Right forelimb (tissue), 1 donor: ENCODE data around the gene ASXL2.
"Not testable (repeated sequence)": the region's sequence is repeated elsewhere in the genome, so short reads cannot be mapped to it uniquely, and the experiment has no call there.

Source experiments
- DNase-seq: peaks from one replicate; pipeline ENCODE4 v3.0.0-alpha.2; 2018

Gene ASXL2

DNA sequence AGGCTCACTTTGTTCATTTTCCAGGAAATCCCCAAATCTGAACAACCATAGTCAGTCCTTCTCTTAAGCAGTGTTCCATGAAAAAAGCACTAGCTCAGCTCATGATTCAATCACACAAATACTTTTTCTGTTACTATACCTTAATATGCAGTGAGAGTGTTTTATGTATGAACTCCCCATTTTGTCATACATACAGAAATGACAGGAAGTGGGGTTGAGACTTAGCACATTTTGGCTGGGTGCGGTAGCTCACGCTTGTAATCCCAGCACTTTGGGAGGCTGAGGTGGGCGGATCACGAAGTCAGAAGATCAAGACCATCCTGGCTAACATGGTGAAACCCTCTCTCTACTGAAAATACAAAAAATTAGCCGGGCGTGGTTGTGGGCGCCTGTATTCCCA, 149.7 kb downstream of the ASXL2 start:
- DNase-seq: no peak

DNA sequence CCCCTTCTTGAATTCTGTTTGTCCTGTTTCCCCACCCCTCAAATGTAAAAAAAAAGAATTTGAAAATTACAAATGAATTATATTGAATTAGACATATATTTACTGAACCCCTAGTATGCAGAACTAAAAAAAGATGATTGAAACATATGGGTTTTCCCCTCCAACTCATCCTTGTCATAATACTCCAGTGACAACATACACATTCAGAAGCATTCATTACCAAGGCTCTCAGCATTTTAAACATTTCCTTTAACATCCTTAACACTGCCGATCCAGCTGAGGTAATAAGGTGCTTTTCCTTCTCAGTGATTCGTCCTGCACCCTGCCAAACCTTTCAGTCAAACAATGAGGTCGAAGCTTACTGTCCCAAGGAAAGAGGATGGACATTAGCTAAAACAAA, 151.8 kb downstream of the ASXL2 start:
- DNase-seq: no peak

- DNase-seq: no peak
Observed at GRCh38 chr2:25725877-25726276, 152.4 kb downstream of the ASXL2 start.

DNA sequence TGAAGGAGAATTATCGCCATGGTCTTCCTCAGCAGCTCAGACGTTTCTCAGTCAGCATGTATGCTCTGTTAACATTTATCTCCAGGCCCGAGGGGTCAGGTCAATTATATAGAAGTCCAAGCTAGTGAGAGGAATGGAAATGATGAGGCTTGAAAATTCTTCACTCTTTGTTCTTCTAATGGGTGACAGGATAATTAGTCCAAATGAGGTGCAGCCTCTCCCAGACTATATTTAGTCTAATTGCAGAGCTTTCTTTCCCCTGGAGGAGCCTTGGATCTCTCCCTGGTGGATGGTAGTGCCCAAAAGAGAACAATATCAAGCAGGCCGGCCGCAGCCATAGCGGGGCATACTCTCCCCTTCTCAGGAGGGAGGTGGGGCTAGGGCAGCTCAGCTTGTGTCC, 153.5 kb downstream of the ASXL2 start:
- DNase-seq: no peak

GRCh38 chr2:25722224-25722623, 156.1 kb downstream of the ASXL2 start:
- DNase-seq: no peak

- no peak for DNase-seq
Observed at GRCh38 chr2:25720575-25720974, 157.7 kb downstream of the ASXL2 start.

GRCh38 chr2:25714740-25715139, 163.5 kb downstream of the ASXL2 start:
- DNase-seq: no peak

- DNase-seq: no peak
Observed at GRCh38 chr2:25712455-25712854, 165.8 kb downstream of the ASXL2 start.

- DNase-seq: no peak
Observed at GRCh38 chr2:25711675-25712354, 166.5 kb downstream of the ASXL2 start.

- no peak for DNase-seq
Observed at GRCh38 chr2:25710750-25711149, 167.5 kb downstream of the ASXL2 start.

GRCh38 chr2:25709349-25709748, 168.9 kb downstream of the ASXL2 start:
- DNase-seq: no peak

DNA sequence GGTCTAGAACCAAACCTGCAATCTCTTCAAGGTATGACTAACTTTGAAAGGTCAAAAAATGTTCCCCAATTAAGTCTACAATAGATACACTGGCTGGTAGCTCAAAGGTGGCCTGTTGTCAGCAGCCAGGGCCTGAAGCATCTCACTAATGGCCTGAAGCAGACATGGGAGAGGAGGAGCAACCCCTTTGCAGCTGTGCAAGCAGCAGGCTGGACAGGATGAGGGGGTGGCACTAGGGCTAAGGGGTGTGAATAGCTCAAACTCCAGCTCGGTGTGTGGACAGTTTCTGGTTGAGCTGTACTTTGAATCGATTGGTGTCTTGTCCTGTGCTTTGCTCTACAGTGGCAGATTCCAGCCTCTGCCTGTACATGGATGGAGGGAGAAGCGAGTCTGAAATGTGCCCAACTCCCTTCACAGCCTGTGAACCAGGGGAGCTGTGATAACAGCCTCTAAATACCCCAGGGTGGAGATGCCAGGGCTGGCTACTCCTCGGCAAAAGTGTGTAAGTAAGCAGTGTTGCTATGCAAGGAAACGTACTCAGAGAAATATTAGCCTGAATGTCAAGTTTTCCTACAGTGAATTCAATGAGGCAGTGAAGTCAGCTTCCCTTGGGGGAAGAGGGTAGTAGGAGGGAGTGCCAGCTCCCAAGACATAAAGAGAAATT, 170.2 kb downstream of the ASXL2 start:
- no peak for DNase-seq

- DNase-seq: not testable (repeated sequence)
Observed at GRCh38 chr2:25705575-25705974, 172.7 kb downstream of the ASXL2 start.

DNA sequence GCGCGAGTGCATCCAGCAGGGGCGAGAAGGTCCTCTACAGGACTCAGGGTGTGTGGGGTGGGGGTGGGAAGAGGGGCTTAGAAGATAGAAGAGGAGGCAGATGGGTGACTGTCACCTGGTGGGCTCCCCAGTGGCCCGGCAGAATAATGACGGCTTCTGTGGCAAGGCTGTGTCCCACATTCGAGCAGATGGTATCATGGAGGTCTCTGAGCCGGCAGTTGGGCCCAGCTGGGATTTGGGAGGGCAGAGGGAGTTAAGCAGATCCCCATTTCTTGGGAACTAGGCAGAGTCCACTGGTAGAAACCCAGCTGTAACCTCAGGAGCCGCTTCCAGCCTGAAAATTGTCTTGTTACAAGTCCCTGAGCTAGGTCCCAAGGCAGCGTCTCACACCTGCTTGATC, 176.5 kb downstream of the ASXL2 start:
- no peak for DNase-seq

- no peak for DNase-seq
Observed at GRCh38 chr2:25700221-25700660, 178.0 kb downstream of the ASXL2 start.

DNA sequence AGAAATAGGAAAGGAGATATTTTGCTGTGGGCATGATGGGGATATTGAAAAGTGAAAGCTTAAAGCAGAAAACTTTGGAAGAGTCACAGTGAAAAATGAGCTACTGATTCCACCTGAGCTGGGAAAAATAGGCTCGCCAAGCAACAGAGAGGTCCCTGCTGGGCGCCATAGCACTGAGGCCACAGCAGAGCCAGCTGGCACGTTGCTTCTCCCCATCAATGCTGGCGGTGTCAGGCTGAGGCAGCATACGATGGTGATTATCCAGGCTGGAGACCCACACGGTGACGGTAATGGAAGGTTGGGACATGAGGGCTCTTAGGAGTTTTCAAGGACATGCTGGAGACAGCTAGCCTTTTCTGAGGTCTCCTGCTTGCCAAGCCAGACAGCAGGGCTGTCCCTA, 179.1 kb downstream of the ASXL2 start:
- DNase-seq: no peak

DNA sequence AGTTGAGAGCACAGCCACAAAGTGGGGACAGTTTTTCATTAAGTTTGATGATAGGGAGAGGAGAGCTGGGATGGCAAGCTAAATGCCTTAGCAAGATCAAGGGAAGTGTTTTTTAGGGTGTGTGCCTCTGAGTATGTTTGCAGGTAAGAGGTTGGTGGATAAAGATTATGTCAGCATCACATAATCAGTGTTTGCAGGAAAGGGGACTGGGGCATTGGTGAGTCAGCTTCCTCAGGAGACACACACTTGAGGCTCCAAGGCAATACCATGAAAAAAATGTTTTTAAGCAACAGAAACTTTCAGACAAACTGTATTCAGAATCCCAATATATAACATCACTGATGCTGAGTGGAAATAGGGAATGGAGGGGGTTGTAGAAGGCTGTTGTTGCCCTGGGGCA, 179.5 kb downstream of the ASXL2 start:
- no peak for DNase-seq

DNA sequence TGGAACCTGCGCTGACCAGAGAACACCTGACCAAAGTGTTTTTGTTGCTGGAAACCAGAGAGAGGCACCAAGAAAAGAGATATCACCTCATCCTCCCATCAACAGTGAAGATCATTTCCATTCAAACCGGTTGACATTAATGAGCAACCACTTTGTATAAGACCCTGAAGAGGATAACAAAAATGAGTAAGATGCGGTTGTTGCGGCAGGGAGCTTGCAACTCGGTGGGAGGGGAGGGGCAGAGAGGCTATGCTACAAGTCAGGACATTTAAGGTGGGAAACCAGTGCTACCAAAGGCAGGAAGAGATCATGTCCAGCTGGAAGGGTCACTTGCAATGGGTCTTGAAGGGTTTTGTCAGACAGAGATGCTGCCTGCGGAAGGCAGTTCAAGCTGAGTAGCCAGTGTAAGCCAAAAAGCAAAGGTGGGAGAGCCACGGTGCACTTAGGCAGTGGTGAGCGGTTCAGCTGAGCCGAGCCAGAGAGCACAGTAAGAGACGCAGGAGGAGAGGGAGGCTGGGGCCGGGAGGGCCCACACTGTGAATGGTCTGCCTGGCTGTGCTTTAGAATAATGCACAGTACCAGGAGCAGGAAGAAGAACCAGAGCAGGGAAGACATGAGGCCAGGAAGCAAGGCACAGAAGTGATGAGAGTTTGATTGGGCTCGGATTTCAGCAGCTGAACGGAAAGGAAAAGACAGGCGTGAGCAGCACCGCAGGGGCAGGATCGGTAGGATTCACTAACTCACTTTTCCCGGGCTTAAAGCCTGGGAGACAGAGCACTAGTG, 180.5 kb downstream of the ASXL2 start:
- no peak for DNase-seq

GRCh38 chr2:25692737-25693445, 185.4 kb downstream of the ASXL2 start:
- no peak for DNase-seq

DNA sequence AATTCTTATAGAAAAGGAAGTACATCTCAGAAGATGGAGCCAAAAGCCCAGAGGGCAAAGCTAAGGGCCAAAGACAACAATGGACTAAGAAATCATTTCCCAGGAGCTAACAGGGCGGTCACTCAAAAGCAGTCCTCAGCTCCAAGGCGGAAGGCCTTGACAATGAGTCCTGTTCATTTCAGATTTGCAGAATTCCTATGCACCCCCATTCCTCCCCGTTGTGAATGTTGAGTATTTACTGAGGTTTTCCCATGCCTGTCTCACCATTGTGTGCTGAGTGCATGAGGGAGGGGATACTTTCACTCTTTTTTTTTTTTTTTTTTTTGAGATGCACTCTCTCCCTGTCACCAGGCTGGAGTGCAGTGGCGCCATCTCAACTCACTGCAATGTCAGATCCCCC, 186.1 kb downstream of the ASXL2 start:
- no peak for DNase-seq

GRCh38 chr2:25690058-25690457, 188.2 kb downstream of the ASXL2 start:
- DNase-seq: no peak

- DNase-seq: no peak
Observed at GRCh38 chr2:25688236-25688635, 190.1 kb downstream of the ASXL2 start.

GRCh38 chr2:25685741-25686140, 192.5 kb downstream of the ASXL2 start:
- no peak for DNase-seq
